GM21723 (cell line): ENCODE data around the gene XRN2.
"Not testable (repeated sequence)": the region's sequence is repeated elsewhere in the genome, so short reads cannot be mapped to it uniquely, and the experiment has no call there.

Source experiments
- ATAC-seq: cut with Tn5 transposase; IDR thresholded peaks from one replicate; pipeline ENCODE4 v1.9.1; 2021; ENCODE audit warnings: mild to moderate bottlenecking, moderate library complexity; ENCODE audit not compliant: unreplicated experiment

Gene XRN2

GRCh38 chr20:21344961-21345360 lies 41.8 kb downstream of the XRN2 start:
- no peak for ATAC-seq

GRCh38 chr20:21352703-21353102 lies 49.6 kb downstream of the XRN2 start:
- no peak for ATAC-seq

GRCh38 chr20:21353236-21353635 lies 50.1 kb downstream of the XRN2 start:
- ATAC-seq: no peak

DNA sequence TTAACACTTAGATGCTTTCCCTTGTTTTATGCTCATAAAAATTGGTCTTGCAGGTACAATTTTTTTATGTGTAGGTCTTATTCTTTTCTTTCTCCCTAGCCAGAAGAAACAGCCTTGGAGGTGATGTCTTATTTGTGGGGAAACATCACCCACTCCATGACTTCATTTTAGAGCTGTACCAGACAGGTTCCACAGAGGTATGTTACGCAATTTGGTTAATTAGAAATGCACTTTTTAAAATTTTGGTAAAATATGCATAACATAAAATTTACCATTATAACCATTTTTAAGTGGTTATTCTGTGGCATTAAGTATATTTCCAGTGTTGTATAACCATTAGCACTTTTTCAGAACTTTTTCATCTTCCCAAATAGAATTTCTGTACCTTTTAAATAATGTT lies 52.9 kb downstream of the XRN2 start:
- no peak for ATAC-seq

DNA sequence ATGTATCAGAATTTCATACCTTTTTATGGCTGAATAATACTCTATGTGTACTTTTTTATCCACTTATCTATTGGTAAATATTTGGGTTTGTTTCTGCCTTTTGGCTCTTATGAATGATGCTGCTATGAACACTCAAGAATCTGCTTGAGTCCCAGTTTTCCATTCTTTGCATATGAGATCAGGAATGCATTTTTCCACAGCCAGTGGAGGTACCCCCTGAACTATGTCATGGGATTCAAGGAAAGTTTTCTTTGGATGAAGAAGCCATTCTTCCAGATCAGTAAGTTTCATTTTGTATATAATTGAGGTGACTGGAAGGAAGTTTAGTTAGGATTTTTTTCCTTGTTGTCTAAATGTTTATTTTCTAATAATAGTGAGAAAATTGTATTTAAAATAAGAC lies 53.3 kb downstream of the XRN2 start:
- ATAC-seq: no peak

DNA sequence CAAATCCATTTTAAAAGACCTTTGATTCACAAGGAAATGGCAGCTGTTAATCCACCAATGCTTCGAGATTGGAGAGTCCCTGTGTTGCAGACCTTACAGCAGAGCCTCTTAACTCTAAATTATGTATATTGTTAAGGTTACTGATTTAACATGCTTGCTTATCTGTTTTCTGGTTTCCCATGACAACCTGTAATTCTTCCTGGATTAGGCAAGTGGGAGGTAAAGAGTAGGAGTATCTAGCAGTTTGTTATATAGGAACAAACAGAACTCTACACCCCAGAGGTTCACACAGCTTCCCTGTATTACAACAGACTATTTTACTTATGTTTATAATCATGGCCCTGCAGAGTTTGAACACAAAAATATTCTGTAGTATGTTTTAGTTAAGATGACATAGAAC lies 54.7 kb downstream of the XRN2 start:
- no peak for ATAC-seq

GRCh38 chr20:21358737-21359136 lies 55.6 kb downstream of the XRN2 start:
- ATAC-seq: no peak

GRCh38 chr20:21360705-21361104 lies 57.6 kb downstream of the XRN2 start:
- no peak for ATAC-seq

DNA sequence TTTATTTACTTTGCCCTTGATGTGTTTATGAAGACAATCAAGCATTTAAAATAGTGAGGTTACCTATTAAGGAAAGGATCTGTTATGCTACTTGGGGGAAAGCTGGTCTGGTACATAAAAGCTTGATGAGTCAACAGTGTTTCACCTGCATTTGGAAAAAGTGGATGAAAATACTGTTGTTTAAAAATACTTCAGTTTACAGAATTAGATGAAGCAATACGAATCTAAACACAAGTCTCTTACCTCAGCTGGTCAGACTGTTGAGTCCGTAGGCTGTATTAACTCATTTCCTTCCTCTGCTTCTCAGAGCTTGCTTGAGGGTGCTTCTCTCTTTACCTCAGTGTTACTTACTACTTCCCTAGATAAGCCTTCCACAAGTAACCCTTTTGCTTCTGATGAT lies 58.1 kb downstream of the XRN2 start:
- ATAC-seq: no peak

DNA sequence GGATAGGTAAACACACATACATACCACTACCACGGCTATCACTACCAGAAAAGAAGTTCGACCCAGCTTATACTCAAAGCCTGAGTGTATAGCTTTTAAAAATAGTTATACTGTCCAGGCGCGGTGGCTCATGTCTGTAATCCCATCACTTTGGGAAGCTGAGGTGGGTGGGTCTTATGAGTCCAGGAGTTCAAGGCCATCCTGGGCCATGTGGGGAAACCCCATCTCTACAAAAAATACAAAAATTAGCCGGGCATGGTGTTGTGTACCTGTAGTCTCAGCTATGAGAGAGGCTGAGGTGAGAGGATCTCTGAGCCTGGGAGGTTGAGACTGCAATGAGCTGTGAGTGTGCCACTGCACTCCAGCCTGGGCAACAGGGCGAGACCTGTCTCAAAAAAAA lies 61.3 kb downstream of the XRN2 start:
- ATAC-seq: no peak

DNA sequence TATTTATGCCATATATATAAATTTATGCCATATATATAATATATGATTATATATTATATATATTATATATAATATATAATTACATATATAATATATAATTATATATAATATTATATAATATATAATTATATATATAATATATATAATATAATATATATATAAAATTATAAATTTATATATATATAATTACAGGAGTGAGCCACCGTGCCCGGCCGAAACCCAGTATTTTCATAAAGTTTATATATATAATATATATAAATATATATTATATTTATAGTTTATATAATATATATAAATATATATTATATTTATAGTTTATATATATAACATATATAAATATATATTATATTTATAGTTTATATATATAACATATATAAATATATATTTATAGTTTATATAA lies 62.6 kb downstream of the XRN2 start:
- ATAC-seq: no peak

DNA sequence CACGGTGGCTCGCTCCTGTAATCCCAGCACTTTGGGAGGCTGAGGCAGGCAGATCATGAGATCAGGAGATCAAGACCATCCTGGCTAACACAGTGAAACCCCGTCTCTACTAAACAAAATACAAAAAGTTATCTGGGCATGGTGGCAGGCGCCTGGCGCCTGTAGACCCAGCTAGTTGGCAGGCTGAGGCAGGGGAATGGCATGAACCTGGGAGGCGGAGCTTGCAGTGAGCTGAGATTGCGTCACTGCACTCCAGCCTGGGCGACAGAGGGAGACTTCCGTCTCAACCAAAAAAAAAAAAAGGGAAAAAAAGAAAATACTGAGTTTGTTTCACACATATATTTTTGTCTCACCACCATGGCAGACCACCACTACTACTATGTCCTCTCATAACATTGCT lies 63.1 kb downstream of the XRN2 start:
- ATAC-seq: not testable (repeated sequence)

DNA sequence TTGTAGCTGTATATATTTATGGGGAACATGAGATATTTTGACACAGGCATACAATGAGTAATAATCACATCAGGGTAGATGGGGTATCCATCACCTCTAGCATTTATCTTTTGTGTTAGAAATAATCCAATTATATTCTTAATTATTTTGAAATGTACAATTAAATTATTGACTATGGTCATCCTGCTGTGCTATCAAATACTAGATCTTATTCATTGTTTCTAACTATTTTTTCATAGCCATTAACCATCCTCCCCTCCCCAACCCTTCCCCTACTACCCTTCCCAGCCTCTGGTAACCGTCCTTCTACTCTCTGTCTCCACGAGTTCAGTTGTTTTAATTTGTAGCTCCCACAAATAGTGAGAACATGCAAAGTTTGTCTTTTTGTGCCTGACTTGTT lies 65.7 kb downstream of the XRN2 start:
- ATAC-seq: no peak

DNA sequence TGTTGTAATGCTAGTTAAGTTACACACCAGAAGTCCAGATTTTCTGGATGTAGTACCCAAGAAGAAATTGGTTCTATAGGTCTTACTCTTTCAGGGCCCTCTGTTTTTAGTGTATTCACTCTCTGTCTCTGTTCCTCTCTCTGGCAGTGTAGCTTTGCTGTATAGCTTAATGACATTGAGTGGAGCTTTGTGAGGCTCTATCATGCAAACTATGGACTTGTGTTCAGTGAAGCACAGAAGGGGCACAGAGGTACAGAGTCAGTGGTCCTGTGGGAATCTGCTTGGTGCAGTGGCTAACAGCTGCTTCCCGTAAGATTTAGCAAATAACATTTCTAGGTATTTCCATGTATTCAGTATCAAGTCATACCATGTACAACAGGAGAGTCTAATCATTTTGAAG lies 68.1 kb downstream of the XRN2 start:
- ATAC-seq: no peak

DNA sequence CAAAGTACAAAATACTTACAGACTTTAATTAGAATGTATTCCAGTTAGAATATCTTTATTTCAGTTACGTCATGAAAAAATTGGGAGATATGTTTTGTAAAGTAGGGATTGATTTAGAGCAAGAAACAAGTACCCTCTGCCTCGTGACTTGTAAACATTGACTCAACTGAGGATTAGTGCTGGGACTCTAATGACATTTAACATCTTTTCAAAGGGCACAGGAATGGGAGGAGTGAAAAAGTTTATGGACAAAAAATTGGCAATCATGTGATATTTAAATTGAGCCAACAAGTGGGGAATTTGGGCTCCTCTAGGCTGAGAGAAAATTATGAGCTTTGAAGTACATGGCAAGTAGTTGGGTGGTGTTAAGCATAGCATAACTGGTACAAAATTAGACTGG lies 68.9 kb downstream of the XRN2 start:
- no peak for ATAC-seq

DNA sequence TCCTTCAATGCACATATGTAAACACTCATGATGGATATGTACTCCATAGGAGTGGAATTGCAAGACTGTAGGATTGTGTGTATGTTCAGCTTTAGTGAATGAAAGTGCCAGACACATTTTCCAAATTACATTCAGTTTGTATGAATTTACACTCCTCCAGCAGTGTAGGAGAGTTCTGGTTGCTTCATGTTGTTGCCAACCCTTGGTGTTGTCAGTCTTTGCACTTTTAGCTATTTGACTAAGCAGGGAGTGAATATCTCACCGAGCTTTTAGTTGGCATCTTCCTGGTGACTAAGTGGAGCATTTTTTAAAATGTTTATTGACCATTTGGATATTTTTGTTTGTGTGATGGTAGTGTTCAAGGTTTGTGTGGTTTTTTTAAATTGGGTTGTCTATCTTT lies 70.3 kb downstream of the XRN2 start:
- no peak for ATAC-seq

DNA sequence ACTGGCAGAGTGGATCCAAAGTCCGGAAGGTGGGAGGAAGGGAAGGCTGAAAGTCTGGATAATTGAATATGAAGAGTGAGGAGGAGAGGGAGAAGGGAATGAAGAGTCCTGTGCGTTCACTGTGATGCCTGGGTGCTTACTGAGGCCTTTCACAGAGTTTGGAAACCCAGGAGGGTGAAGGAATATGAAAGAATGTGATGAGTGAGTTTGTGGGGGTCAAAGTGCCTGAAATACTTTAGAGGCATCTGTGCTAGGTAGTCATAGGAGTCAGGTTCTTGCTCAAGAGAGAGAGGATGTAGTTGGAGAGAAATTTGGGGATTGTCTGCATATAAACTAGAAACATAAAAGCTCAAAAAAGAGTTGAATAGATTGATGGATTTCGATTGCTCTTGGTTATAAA lies 73.5 kb downstream of the XRN2 start:
- ATAC-seq: no peak

DNA sequence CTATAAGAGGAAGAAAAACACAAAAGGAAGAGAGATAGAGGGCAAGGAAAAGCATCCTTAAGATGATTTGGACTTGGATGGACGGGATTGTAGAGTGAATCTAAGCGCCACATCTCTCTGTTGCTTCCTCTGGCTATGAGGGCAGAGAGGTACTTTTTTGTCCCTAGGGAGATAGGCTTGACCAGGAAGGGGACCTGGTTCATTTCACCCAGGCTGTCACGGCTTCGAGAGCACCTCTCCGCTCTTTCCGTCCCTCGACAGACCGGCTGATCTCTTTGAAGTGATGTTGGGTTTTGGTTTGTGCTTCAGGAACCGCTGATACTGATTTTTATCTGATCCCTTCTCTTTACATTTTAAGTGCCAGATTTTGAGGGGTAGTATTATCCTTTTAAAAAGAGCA lies 74.6 kb downstream of the XRN2 start:
- ATAC-seq: no peak

- ATAC-seq: no peak
Measured at GRCh38 chr20:21378259-21378658, 75.1 kb downstream of the XRN2 start.

DNA sequence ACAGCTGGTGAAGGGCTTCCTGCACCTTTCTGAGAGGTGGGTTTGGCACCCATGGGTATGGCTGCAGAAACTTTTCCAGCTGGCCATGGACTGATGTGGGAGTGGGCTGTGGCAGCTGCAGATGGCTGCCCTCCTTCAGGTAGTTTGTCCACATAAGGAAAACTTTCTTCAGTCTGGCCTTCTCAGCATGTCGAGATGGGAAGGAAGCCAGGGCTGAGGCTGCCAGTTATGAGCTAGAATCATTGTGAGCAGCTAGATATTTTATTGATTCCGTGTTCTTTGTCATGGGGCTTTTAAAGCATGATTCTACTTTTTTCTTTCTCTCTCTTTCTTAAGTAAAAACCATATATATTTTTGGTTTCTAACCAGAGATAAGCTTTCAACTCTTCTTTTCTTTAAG lies 77.6 kb downstream of the XRN2 start:
- no peak for ATAC-seq

DNA sequence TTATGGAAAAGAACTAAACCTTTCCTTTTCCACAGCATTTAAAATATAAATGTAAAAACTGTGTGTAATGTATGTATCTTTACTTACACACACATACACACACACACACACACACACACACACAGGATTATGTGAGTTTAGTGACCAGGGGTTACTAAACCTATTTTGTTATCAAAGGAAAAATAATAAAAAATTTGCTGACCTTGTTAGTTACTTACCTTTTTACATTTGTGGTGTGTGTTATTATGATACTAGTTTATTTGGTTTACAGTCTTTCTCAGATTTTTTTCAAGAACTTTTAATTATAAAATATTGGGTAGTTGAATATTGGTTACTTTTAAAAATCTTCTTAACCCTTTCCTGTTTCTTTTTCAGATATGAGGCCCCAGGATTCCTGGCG lies 78.5 kb downstream of the XRN2 start:
- no peak for ATAC-seq

GRCh38 chr20:21384308-21384892 lies 81.3 kb downstream of the XRN2 start:
- no peak for ATAC-seq

DNA sequence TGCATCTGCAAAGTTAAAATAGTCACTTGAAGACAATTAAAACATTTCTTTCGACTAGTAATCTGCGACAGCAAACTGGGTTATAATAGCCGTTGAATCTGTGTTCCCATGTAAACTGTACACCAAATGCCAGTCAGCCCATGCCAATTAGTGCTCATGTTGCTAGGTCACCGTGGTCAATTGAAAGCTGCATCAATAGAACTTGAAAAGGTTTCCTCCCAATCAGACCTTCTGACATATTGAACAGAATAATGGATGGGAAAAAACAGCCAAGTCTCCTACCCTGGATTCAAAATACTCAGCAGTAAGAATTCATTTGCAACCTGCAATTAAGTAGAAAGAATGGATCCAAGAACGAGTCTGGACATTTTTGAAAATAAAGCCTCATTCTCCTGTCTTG lies 83.0 kb downstream of the XRN2 start:
- no peak for ATAC-seq

- no peak for ATAC-seq
Measured at GRCh38 chr20:21387528-21387927, 84.4 kb downstream of the XRN2 start.
